GM18951 (cell line): ENCODE data around the gene ATXN1L.

ENCODE experiments used
- POLR2A ChIP-seq: IDR thresholded peaks from 4 replicates; pipeline ENCODE4 v1.6.1; 2011; ENCODE audit warnings: mild to moderate bottlenecking; ENCODE audit not compliant: insufficient read length, insufficient read depth; ENCODE audit errors: extremely low read depth
- in situ Hi-C: fragments of 300-500 bp; cut with MboI; formaldehyde crosslinking; loops from one replicate; pipeline ENCODE4 v1.12.0; 2022; ENCODE audit warnings: low sequenced_read_pairs, mixed read lengths, inconsistent platforms; ENCODE audit not compliant: unreplicated experiment

The ATXN1L gene

GRCh38 chr16:71834291-71834690 lies 11.5 kb upstream of the ATXN1L start:
- in situ Hi-C loops, result no loop called here

GRCh38 chr16:71837150-71837549 lies 8.6 kb upstream of the ATXN1L start:
- in situ Hi-C loops, result no loop called here
- TF ChIP-seq POLR2A, result no peak

More at GRCh38 chr16:71834291-71834690, 11.5 kb upstream of the ATXN1L start:
- no peak for TF ChIP-seq POLR2A

- TF ChIP-seq POLR2A, result no peak
- in situ Hi-C loops, result loop anchor here (5.0 kb wide), 1 partner anchor 33 kb away; the partner anchor contains the start of gene AP1G1
These were observed 5.7 kb upstream of the ATXN1L start for GRCh38 chr16:71840052-71840451.

GRCh38 chr16:71843572-71843971 lies 2.2 kb upstream of the ATXN1L start:
- TF ChIP-seq POLR2A, result no peak
- in situ Hi-C loops, result loop anchor here (5.0 kb wide), 1 partner anchor 36 kb away; the partner anchor contains the start of gene AP1G1

GRCh38 chr16:71846431-71846830 lies 655 bp downstream of the ATXN1L start:
- no peak for TF ChIP-seq POLR2A

GRCh38 chr16:71847096-71847495 lies 1.3 kb downstream of the ATXN1L start:
- no peak for TF ChIP-seq POLR2A
- in situ Hi-C loops, result no loop called here

More at GRCh38 chr16:71846431-71846830, 655 bp downstream of the ATXN1L start:
- in situ Hi-C loops, result no loop called here

- in situ Hi-C loops, result no loop called here
- TF ChIP-seq POLR2A, result no peak
These were observed 2.8 kb downstream of the ATXN1L start for GRCh38 chr16:71848622-71849021.

GRCh38 chr16:71851746-71852145 lies 6.0 kb downstream of the ATXN1L start:
- TF ChIP-seq POLR2A, result no peak
- in situ Hi-C loops, result no loop called here

GRCh38 chr16:71852158-71852557 lies 6.4 kb downstream of the ATXN1L start:
- in situ Hi-C loops, result no loop called here
- TF ChIP-seq POLR2A, result no peak

- TF ChIP-seq POLR2A, result no peak
- in situ Hi-C loops, result no loop called here
These were observed 6.8 kb downstream of the ATXN1L start for GRCh38 chr16:71852561-71852960.

GRCh38 chr16:71853413-71853812 lies 7.6 kb downstream of the ATXN1L start:
- TF ChIP-seq POLR2A, result no peak
- in situ Hi-C loops, result no loop called here

- TF ChIP-seq POLR2A, result no peak
- in situ Hi-C loops, result no loop called here
These were observed 8.7 kb downstream of the ATXN1L start for GRCh38 chr16:71854369-71854948.

- TF ChIP-seq POLR2A, result no peak
- in situ Hi-C loops, result no loop called here
These were observed 10.3 kb downstream of the ATXN1L start for GRCh38 chr16:71855937-71856662.

- in situ Hi-C loops, result no loop called here
- no peak for TF ChIP-seq POLR2A
These were observed 14.2 kb downstream of the ATXN1L start for GRCh38 chr16:71859762-71860521.

GRCh38 chr16:71863995-71864394 lies 18.2 kb downstream of the ATXN1L start:
- TF ChIP-seq POLR2A, result no peak
- in situ Hi-C loops, result no loop called here
